Duodenal mucosa (tissue), 2 donors: ENCODE results near the gene ARFGEF3.

ENCODE experiments used
- H3K27ac ChIP-seq: one replicate; pipeline ENCODE4 v1.7.0; 2013; ENCODE audit warnings: low read depth, low read length
- H3K27me3 ChIP-seq, 2 donors: one replicate each; pipeline ENCODE4 v1.7.0; 2013; ENCODE audit warnings: low read length in 2 of 2, control low read depth in 1 of 2; ENCODE audit not compliant: insufficient read depth in 2 of 2, control insufficient read depth in 1 of 2
- H3K36me3 ChIP-seq, 2 donors: one replicate each; pipeline ENCODE4 v1.7.0; 2013; ENCODE audit warnings: low read length in 2 of 2, control low read depth in 1 of 2; ENCODE audit not compliant: insufficient read depth in 2 of 2, control insufficient read depth in 1 of 2
- H3K4me1 ChIP-seq, 2 donors: one replicate each; pipeline ENCODE4 v1.7.0; 2013; ENCODE audit warnings: low read length in 2 of 2, control low read depth in 1 of 2; ENCODE audit not compliant: insufficient read depth in 2 of 2, control insufficient read depth in 1 of 2
- H3K4me3 ChIP-seq, 2 donors: one replicate each; pipeline ENCODE4 v1.7.0; 2013; ENCODE audit warnings: low read length in 2 of 2, low read depth in 1 of 2
- H3K9ac ChIP-seq, 2 donors: one replicate each; pipeline ENCODE4 v1.7.0; 2013; ENCODE audit warnings: low read length in 2 of 2, low read depth in 1 of 2
- H3K9me3 ChIP-seq, 2 donors: one replicate each; pipeline ENCODE4 v1.7.0; 2013; ENCODE audit warnings: low read length in 2 of 2, control low read depth in 1 of 2; ENCODE audit not compliant: control insufficient read depth in 1 of 2

ARFGEF3 gene

GRCh38 chr6:138297761-138298298 lies 136.1 kb downstream of the ARFGEF3 start:
- Histone ChIP-seq H3K27ac (no peak overlapping the region), H3K9me3 (no peaks in the 10 kb centered on the region), H3K4me1 (no peaks in the 10 kb centered on the region), H3K36me3 (peaks cover 0 to 3% of the 10 kb centered on the region in 2 donors), H3K27me3 (no peaks in the 10 kb centered on the region), H3K9ac (no peak overlapping the region), H3K4me3 (no peak overlapping the region)

DNA sequence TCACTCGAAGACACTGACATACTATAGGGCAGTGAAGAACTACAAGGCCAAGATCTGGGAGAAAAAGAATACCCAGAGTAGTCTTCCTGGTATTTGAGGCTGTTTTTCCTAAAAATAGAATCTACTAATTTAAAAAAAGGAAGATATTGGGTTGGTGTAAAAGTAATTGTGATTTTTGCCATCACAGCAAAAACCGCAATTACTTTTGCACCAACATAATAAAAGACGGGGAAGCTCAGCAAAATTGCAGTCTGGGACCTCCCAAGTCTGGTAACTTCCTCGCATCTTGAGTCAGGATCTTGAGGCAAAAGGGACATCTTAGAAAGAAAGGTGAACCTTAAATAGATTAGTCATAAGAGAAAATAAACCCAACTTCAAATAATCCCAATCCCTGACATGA lies 138.7 kb downstream of the ARFGEF3 start:
- peaks cover 0 to 3% of the 10 kb centered on the region in 2 donors for H3K36me3 ChIP-seq
- H3K9me3 ChIP-seq, result no peaks in the 10 kb centered on the region

GRCh38 chr6:138302554-138302953 lies 140.8 kb downstream of the ARFGEF3 start:
- no peaks in the 10 kb centered on the region for H3K27me3 ChIP-seq

More for the DNA sequence above, 138.7 kb downstream of the ARFGEF3 start:
- no peaks in the 10 kb centered on the region for H3K4me1 ChIP-seq
- H3K4me3 ChIP-seq, result no peak overlapping the region
- H3K27me3 ChIP-seq, result no peaks in the 10 kb centered on the region
- no peak overlapping the region for H3K27ac ChIP-seq
- H3K9ac ChIP-seq, result no peak overlapping the region

GRCh38 chr6:138307352-138307751 lies 145.6 kb downstream of the ARFGEF3 start:
- H3K9ac ChIP-seq, result no peak overlapping the region
- H3K27me3 ChIP-seq, result no peaks in the 10 kb centered on the region
- H3K4me1 ChIP-seq, result peaks cover 0 to 4% of the 10 kb centered on the region in 2 donors
- H3K36me3 ChIP-seq, result peaks cover 0 to 5% of the 10 kb centered on the region in 2 donors
- H3K27ac ChIP-seq, result no peak overlapping the region
- no peaks in the 10 kb centered on the region for H3K9me3 ChIP-seq
- no peak overlapping the region for H3K4me3 ChIP-seq

More at GRCh38 chr6:138302554-138302953, 140.8 kb downstream of the ARFGEF3 start:
- peaks cover 0 to 3% of the 10 kb centered on the region in 2 donors for H3K36me3 ChIP-seq
- no peak overlapping the region for H3K27ac ChIP-seq
- H3K4me3 ChIP-seq, result no peak overlapping the region
- H3K9ac ChIP-seq, result no peak overlapping the region
- H3K4me1 ChIP-seq, result no peaks in the 10 kb centered on the region
- no peaks in the 10 kb centered on the region for H3K9me3 ChIP-seq

DNA sequence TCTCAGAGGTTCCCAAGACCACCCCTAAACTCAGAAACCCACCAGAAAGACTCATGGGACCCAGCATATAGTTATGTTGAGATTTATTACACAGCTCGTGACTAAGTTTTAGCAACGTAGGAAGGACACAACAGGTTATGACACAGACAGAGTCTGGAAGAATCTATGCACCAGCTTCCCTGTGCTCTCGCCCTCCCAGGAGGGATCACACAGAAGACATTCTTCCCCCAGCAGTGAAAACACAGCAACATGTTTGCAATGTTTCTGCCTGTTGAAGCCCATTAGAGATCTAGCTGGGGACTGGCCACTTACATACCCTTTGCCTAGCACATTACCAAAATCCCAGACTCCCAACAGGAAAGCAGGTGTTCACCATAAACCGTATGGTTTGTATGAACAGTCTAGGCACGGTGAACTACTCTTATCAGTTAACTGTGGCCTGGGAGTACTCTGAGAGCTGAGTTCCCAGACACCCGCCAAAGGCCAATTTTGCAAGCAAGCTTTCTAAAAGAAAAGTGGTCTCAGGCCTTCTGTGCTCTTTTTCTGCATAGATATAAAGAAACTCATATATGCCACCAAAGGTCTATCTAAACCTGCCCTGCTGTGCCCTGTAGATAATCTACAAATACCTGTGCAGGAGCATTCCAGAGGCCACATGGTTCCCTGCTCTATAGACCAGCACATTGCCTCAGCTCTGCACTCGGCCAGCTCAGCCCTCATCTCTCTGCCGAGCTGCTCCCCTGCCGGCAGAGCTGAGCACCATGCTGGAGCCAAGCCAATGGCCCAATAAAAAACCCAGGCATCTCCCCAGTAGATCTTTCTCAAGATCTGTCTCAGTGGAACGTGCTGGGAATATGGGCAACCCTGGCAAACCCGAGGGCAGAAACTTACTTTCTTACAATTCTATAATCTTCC lies 146.3 kb downstream of the ARFGEF3 start:
- Histone ChIP-seq H3K4me3 (no peak overlapping the region), H3K27me3 (no peaks in the 10 kb centered on the region), H3K27ac (no peak overlapping the region), H3K4me1 (peaks cover 0 to 4% of the 10 kb centered on the region in 2 donors), H3K9me3 (no peaks in the 10 kb centered on the region), H3K36me3 (peaks cover 0 to 6% of the 10 kb centered on the region in 2 donors), H3K9ac (no peak overlapping the region)

GRCh38 chr6:138308731-138309110 lies 147.0 kb downstream of the ARFGEF3 start:
- H3K9ac ChIP-seq, result no peak overlapping the region
- no peaks in the 10 kb centered on the region for H3K27me3 ChIP-seq
- H3K27ac ChIP-seq, result no peak overlapping the region
- no peak overlapping the region for H3K4me3 ChIP-seq
- H3K36me3 ChIP-seq, result peaks cover 0 to 6% of the 10 kb centered on the region in 2 donors
- H3K9me3 ChIP-seq, result no peaks in the 10 kb centered on the region
- H3K4me1 ChIP-seq, result peaks cover 0 to 4% of the 10 kb centered on the region in 2 donors

DNA sequence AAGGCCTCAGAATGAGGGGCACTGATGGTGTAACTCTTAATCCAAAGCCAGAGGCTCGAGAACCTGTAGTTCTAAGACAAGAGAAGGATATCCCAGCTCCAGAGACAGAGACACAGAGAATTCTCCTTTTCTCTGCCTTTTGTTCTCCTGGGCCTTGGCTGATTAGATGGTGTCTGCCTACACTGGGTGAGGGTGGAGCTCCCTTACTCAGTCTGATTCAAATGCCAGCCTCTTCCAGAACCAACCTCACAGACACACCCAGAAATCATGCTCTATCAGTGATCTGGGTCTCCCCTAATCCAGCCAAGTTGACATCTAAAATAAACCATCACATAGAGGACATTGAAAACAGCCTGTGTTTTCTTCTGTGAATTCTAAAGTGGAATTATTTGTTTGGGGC lies 148.0 kb downstream of the ARFGEF3 start:
- no peaks in the 10 kb centered on the region for H3K9me3 ChIP-seq
- no peak overlapping the region for H3K9ac ChIP-seq
- peaks cover 0 to 6% of the 10 kb centered on the region in 2 donors for H3K36me3 ChIP-seq
- H3K4me1 ChIP-seq, result peaks cover 0 to 4% of the 10 kb centered on the region in 2 donors
- H3K27ac ChIP-seq, result no peak overlapping the region
- no peak overlapping the region for H3K4me3 ChIP-seq
- no peaks in the 10 kb centered on the region for H3K27me3 ChIP-seq

DNA sequence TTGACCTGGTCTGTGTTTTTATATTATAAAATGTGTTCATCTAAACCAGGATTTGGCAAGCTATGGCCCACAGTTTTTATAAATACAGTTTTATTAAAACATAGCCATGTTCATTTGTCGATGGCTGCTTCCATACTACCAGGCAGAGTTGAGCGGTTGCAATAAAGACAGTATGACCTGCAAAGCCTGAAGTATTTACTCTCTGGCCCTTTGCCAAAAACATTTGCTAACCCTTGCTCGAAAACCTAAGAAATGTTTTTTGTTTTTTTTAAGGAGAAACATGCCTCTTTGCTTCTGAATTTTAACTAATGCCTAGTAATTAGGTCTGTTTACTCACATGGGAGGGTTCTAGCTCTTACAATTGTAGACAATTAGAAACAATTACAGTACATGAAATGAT lies 148.6 kb downstream of the ARFGEF3 start:
- no peaks in the 10 kb centered on the region for H3K27me3 ChIP-seq
- H3K36me3 ChIP-seq, result peaks cover 0 to 6% of the 10 kb centered on the region in 2 donors
- no peak overlapping the region for H3K4me3 ChIP-seq
- peaks cover 0 to 4% of the 10 kb centered on the region in 2 donors for H3K4me1 ChIP-seq
- H3K9ac ChIP-seq, result no peak overlapping the region
- no peak overlapping the region for H3K27ac ChIP-seq
- no peaks in the 10 kb centered on the region for H3K9me3 ChIP-seq

GRCh38 chr6:138310821-138311220 lies 149.1 kb downstream of the ARFGEF3 start:
- Histone ChIP-seq H3K36me3 (peaks cover 0 to 6% of the 10 kb centered on the region in 2 donors), H3K9ac (no peak overlapping the region), H3K9me3 (no peaks in the 10 kb centered on the region), H3K4me1 (peaks cover 0 to 4% of the 10 kb centered on the region in 2 donors), H3K4me3 (no peak overlapping the region), H3K27ac (no peak overlapping the region), H3K27me3 (no peaks in the 10 kb centered on the region)

GRCh38 chr6:138311268-138311667 lies 149.5 kb downstream of the ARFGEF3 start:
- Histone ChIP-seq H3K36me3 (peaks cover 0 to 6% of the 10 kb centered on the region in 2 donors), H3K9me3 (no peaks in the 10 kb centered on the region)

More at GRCh38 chr6:138311268-138311667, 149.5 kb downstream of the ARFGEF3 start:
- Histone ChIP-seq H3K4me3 (no peak overlapping the region), H3K9ac (no peak overlapping the region), H3K27me3 (no peaks in the 10 kb centered on the region), H3K27ac (no peak overlapping the region), H3K4me1 (peaks cover 0 to 4% of the 10 kb centered on the region in 2 donors)
